ENCODE measurements around the gene FYN.

FYN gene

DNA sequence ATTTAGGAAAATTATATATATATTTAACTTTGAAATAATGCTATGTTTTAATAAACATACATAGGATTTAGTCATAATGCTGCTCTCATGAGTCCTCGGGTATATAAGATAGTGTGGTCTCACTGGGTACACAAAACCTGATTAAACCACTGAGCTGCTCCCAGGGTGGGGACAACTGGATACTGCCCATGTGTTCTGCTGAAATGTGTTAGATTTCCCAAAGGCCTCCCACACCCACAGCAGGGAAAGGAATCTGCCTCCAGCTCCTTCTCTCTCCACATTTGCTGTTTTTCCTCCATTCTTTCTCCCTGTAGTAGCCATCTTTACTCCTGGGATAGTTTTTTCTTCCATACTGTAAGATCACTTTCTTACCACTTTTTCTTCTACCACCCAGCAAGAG lies 198.4 kb downstream of the FYN start:
- no peak for DNase-seq

- no peak for DNase-seq
Measured at GRCh38 chr6:111674413-111674812, 198.8 kb downstream of the FYN start.

GRCh38 chr6:111673937-111674336 lies 199.3 kb downstream of the FYN start:
- DNase-seq, result no peak

DNA sequence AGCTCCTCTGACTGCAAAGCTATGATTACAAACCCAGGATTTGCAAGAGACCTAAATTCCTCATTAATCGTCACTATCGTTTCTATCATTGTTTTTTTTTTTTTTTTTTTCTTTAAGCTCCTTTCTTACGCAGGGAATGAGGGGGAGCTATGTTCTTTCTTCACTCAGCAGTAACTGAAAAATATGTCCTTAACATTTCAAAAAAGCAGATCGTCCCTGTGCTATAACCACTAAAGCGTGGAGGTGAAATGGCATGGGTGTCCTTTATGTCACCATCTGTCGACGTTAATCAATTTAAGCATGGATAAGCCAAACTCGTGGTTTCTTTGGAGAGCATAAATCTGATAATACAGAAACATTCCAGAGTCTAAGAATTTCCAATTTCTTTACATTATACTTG lies 199.7 kb downstream of the FYN start:
- no peak for DNase-seq

GRCh38 chr6:111672761-111673450 lies 200.3 kb downstream of the FYN start:
- no peak for DNase-seq

DNA sequence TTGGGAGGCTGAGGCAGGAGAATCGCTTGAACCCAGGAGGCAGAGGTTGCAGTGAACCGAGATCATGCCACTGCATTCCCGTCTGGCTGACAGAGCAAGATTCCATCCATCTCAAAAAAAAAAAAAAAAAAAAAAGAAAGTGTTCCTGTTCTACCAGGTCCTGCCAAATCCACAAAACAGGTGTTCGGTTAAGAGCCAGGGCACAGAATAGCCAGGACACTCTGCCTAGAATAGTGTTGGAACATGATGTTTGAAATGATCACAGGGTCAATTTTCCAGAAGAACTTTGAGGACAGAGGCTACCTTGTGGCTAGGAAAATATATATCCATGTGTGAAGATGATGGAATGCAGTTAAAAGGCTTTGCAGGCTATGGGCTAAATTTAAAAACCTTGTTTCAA lies 203.9 kb downstream of the FYN start:
- DNase-seq, result no peak

DNA sequence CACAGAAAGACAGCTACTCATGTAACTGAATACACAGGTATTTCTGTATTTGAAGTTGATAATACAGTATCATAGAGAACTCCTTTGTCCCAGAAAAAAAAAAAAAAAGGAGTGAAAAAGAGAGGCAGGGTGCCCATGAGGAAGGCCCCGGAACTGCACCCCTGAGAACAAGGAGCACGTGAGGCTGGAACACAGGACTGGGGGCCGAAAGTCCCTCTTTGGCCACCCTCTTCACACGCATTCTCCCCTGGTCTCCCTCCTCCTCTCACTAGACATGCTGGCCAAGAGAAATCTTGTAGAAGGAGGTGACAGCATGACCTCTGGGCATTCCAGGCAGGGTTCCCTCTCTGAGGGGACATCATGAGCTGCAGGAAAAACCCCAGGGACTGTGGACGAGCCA lies 204.8 kb downstream of the FYN start:
- DNase-seq, result no peak

- no peak for DNase-seq
Measured at GRCh38 chr6:111667931-111668330, 205.3 kb downstream of the FYN start.

DNA sequence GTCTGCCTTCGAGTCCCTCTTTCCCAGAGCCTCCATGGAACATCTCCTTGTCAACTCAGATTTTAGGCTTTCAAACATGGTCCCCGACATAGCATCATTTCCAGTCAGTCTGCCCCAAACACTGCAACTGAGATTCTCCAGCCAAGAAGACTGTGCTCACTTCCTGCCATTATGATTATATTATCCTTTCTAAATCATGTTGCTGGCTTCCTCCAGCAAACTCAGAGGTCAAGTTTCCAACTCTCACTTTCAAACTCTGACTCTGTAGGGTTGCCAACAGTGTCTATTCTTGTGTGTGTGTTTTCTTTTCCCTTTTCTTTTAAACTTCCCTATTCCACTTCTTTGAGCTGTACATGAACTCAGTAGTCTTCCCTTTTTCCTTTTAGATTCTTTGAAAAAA lies 206.4 kb downstream of the FYN start:
- peak; percentile 58 to 70 for DNase-seq

GRCh38 chr6:111664565-111665030 lies 208.7 kb downstream of the FYN start:
- DNase-seq, result no peak

DNA sequence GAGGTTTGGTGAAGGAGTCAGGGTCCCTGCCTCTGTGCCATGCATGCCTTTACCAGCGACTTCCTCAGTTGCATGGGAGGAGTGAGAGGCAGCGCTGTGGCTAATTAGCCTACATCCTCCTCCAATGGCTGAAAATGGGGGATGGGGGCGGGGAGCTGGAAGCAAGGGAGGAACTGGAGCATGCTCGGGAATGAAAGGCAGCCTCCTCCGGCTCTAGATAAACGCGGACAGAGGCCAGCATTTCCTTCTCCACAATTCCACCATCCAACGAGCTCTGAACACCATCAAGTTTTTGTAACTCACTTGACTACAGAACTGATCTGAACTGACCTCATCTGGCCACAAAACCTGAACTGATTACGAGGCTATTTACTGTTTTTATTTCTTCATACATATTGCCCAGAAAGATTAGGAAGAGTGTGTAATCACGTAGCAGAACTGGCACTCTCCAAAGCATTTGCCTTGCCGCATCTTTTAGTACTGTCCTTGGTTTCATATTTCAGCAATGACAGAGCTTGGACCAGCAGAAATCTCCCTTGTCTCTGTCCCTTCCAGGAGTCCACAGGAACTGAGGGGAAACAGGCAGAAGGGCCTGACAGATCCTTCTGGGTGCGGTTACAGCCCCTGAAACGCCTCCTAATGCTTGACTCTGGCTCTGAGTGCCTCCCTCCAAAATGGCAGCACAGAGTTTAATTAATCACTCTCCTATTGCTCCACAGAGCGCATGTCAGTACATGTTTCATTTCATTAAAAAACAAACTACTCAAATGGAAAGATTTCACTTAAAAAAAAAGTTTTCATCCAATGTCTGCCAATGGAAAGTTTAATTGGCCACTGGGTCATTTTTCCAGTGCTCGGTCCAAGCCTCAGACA lies 209.3 kb downstream of the FYN start:
- DNase-seq, result no peak

- no peak for DNase-seq
Measured at GRCh38 chr6:111662794-111663593, 210.3 kb downstream of the FYN start.

- DNase-seq, result no peak
Measured at GRCh38 chr6:111662072-111662793, 211.0 kb downstream of the FYN start.

GRCh38 chr6:111661541-111662061 lies 211.7 kb downstream of the FYN start:
- DNase-seq, result no peak

DNA sequence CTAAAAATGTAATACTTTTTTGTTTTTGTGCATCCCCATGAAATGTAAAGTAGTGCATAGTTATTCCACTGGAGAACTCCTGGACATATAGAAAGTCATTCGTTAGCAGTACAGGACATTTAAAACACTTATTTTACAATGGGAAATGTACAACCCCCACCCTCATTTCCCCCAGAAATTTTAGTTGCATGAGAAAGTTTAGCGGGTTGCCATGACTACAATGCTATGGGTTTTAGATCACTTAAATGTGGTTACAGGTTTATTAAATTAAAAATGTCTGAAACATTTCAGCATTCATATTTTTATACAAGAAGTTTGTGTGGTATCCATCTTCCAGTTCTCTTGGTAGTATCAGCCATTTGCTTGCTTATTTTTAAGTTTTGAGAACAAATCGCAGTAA lies 212.7 kb downstream of the FYN start:
- DNase-seq, result no peak

DNA sequence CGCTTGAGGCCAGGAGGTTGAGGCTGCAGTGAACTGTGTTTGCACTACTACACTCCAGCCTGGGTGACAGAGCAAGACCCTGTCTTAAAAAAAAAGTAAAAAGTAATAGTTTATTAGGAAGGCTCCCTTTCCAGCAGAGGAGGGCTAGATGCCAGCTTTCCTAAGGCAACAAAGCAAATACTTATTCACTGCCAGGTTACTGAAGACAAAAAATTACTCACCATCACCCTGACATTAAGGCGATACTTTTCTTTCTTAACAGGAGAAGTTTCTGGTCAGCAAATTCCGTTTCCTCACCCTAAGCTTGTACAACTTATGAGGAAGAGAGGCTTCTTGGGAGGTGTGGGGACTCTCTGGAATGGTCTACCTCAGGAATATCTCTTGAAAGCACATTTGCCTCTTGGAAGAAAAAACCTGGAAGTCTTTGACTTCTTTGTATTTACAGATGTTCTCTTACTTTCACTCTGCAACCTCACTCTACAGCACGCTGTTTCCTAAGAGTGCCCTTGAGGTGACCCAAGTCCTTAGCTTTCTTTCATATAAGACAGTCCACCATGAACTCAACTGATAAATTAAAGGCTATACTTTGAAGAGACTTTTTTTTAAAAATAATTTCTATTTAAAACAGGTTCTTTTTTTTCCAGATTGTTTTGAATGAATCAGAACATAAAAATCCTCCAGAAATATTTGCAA lies 214.6 kb downstream of the FYN start:
- DNase-seq, result peak; percentile 17 to 18

- DNase-seq, result peak; percentile 75 to 77
Measured at GRCh38 chr6:111657146-111657545, 216.1 kb downstream of the FYN start.

DNA sequence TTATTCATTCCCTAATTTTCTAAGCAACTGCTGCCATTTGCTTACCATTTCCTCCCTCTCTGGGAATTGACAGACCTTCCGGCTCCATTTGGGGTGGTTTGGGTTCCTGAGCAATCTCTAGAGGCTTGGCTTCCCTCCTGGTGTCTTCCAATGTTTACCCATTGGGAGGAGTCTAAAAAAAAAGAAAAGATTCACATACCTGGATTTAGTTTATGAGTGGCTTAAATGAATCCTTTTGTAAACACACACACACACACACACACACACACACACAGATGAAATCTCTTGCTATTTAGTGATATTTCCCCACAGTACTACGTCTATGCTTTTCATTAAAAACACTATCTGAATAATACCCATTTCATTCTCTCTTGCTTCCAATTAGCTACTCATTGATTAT lies 219.3 kb downstream of the FYN start:
- DNase-seq, result no peak

- DNase-seq, result no peak
Measured at GRCh38 chr6:111653434-111653833, 219.8 kb downstream of the FYN start.

DNA sequence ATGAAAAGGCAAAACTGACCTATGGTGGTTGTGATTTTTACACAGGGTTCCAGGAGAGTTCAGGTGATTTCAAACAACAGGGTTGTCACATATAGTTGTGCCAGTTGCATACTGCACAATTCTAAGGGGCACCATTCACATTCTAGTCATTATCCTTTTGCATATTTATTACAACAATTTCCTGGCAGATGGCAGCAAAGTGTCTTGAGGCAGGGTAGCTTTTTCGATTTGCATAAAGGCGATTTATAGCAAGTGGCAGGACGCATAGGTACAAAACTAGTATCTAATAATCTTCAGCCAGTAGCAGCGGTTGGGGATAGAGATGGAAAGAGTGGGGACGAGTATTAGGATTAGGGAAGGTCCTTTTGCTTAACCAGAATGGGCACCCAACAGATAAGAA lies 221.1 kb downstream of the FYN start:
- no peak for DNase-seq

DNA sequence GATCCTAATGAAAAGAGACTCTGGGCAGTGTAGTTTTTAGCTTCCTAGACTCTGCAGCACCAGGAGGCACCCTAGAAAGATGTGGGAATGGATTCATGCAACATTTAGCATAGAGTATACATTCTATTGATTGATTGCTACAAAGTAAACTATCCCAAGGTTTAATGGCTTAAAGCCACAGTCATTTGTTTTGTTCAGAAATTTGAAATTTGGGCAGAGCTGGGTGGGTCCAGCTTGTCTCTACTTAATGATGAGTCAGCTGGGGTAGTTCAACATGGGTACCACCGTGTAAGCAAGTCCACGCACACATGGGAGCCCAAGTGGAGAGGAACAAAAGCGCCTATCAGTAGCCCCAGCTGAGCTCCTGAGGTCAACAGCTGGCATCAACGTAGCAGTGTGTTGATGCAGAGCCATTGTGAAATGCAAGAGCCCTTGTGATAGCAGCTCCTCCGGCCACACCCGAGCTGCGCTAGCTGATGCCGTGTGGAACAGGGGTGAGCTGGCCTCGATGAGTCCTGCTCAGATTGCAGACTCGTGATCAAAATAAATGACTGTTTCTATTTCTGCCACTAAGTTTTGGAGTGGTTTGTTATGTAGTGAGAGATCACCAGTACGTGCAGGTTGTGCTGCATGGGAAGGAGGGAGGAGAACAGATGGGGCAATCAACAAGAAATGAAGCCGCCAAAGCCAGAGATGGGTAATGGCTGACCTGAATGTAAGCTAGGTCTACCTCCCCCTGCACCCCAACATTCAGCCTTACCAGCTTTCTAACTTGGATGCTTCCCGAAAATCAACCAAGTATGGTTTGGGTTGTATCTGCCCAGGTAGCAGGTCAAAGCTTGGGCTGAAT lies 221.8 kb downstream of the FYN start:
- no peak for DNase-seq
